ENCODE measurements around the gene NRF1. TPM values are rescaled to one million over a fixed set of nuclear protein-coding genes. Genes with fewer than 3 reads are reported as not detected.

Gene NRF1
- total and polyA plus RNA-seq, 12 donors, result 7.7 to 16.0 (median 10.1) TPM

GRCh38 chr7:129728875-129729467, 117.5 kb downstream of the NRF1 start:
- peaks cover 0 to 14% of the 10 kb centered on the region in 2 donors for H3K4me1 ChIP-seq (replicated peaks in 1 of 2)
- no peak for TF ChIP-seq CTCF (IDR thresholded peaks at IDR 0.05)
- TF ChIP-seq POLR2A (IDR thresholded peaks at IDR 0.05), result no peak
- H3K9me3 ChIP-seq (replicated peaks in 1 of 3), result no peaks in the 10 kb centered on the region
- H3K27me3 ChIP-seq, result no peaks in the 10 kb centered on the region
- peak overlapping the region in 2 of 5 donors; percentile 0 to 37 for H3K27ac ChIP-seq
- 63 to 74% (median 69%) methylated on average over 5 of the region's 5 CpGs for WGBS, 4 donors
- no peak overlapping the region for H3K4me3 ChIP-seq
- DNase-seq, result no peak
- intact Hi-C loops (cut with DNase I), result no loop called here
- peaks cover 0 to 35% of the 10 kb centered on the region in 2 donors for H3K36me3 ChIP-seq (replicated peaks in 1 of 2)

- no peak for DNase-seq
- TF ChIP-seq POLR2A (IDR thresholded peaks at IDR 0.05) (no peak), CTCF (IDR thresholded peaks at IDR 0.05) (no peak)
- WGBS, 4 donors, result 32 to 52% (median 45%) methylated on average over 2 of the region's 2 CpGs
- intact Hi-C loops (cut with DNase I), result no loop called here
- Histone ChIP-seq H3K36me3 (replicated peaks in 1 of 2) (peaks cover 0 to 31% of the 10 kb centered on the region in 2 donors), H3K9me3 (replicated peaks in 1 of 3) (no peaks in the 10 kb centered on the region), H3K4me1 (replicated peaks in 1 of 2) (peaks cover 0 to 14% of the 10 kb centered on the region in 2 donors), H3K4me3 (no peak overlapping the region), H3K27me3 (no peaks in the 10 kb centered on the region), H3K27ac (peak overlapping the region in 2 of 5 donors; percentile 0 to 37)
These were observed 118.0 kb downstream of the NRF1 start for GRCh38 chr7:129729511-129729910.

GRCh38 chr7:129730159-129730558, 118.6 kb downstream of the NRF1 start:
- Histone ChIP-seq H3K4me3 (no peak overlapping the region), H3K4me1 (replicated peaks in 1 of 2) (peaks cover 0 to 14% of the 10 kb centered on the region in 2 donors), H3K9me3 (replicated peaks in 1 of 3) (no peaks in the 10 kb centered on the region), H3K36me3 (replicated peaks in 1 of 2) (peaks cover 0 to 25% of the 10 kb centered on the region in 2 donors), H3K27me3 (no peaks in the 10 kb centered on the region), H3K27ac (no peak overlapping the region)
- TF ChIP-seq CTCF (IDR thresholded peaks at IDR 0.05) (no peak), POLR2A (IDR thresholded peaks at IDR 0.05) (no peak)
- intact Hi-C loops (cut with DNase I), result no loop called here
- WGBS, 4 donors, result 91 to 100% (median 97%) methylated on average over 3 of the region's 3 CpGs
- no peak for DNase-seq

- peaks cover 0 to 17% of the 10 kb centered on the region in 2 donors for H3K36me3 ChIP-seq (replicated peaks in 1 of 2)
- H3K9me3 ChIP-seq (replicated peaks in 1 of 3), result no peaks in the 10 kb centered on the region
- intact Hi-C loops (cut with DNase I), result no loop called here
- no peak overlapping the region for H3K27ac ChIP-seq
- no peak for DNase-seq
- no peaks in the 10 kb centered on the region for H3K27me3 ChIP-seq
- 86 to 96% (median 89%) methylated on average over 4 to 5 of the region's 5 CpGs for WGBS, 4 donors
- H3K4me3 ChIP-seq, result no peak overlapping the region
- peaks cover 0 to 17% of the 10 kb centered on the region in 2 donors for H3K4me1 ChIP-seq (replicated peaks in 1 of 2)
- TF ChIP-seq CTCF (IDR thresholded peaks at IDR 0.05) (no peak), POLR2A (IDR thresholded peaks at IDR 0.05) (no peak)
These were observed 122.9 kb downstream of the NRF1 start for GRCh38 chr7:129734400-129734799.

All from adrenal gland (tissue), 12 donors.